AG04450 (cell line): ENCODE results near the gene FRMD4A. TPM values are rescaled to one million over a fixed set of nuclear protein-coding genes. Genes with fewer than 3 reads are reported as not detected.
"Not testable (repeated sequence)": the region's sequence is repeated elsewhere in the genome, so short reads cannot be mapped to it uniquely, and the experiment has no call there.

Experiments
- CTCF ChIA-PET: fragments of 300-600, 350-600 bp; formaldehyde crosslinking; extraction: SDS; loops from one replicate; lab custom pipeline; 2022; ENCODE audit warnings: antibody characterized with exemption, inconsistent platforms; lab: Charles Lee
- POLR2A ChIA-PET: fragments of 350-600 bp; formaldehyde crosslinking; extraction: SDS; loops from one replicate; lab custom pipeline; 2021; ENCODE audit warnings: antibody characterized with exemption, inconsistent platforms; lab: Yijun Ruan, JAX
- DNase-seq: peaks from one replicate; pipeline ENCODE4 v3.0.0-alpha.2; 2011; ENCODE audit warnings: low read depth, low spot score
- H3K27ac ChIP-seq: one replicate; pipeline ENCODE4 v1.5.1; 2012; ENCODE audit warnings: low read depth, low read length, control low read depth
- H3K27me3 ChIP-seq: one replicate; pipeline ENCODE4 v1.6.0; 2012; ENCODE audit warnings: low read length; ENCODE audit not compliant: control insufficient read depth, insufficient read depth
- H3K4me3 ChIP-seq: 2 replicates; pipeline ENCODE4 v1.5.1; 2011; ENCODE audit warnings: mild to moderate bottlenecking, low read depth, low read length, control low read depth
- H3K9me3 ChIP-seq: 2 replicates; pipeline ENCODE4 v1.5.1; 2012; ENCODE audit warnings: low read length; ENCODE audit not compliant: control insufficient read depth, insufficient read depth
- polyA plus RNA-seq: library from polyadenylated mRNA; depleted of rRNA; stranded (reverse); fragments of >200 nt; gene quantifications from 2 replicates; pipeline ENCODE4 v1.2.3, GENCODE V29; 2011
- TF ChIP-seq, protein P1 (sequence below): IDR thresholded peaks from 2 replicates; pipeline ENCODE4 v1.5.1; 2011; ENCODE audit warnings: low read depth, low read length, control low read depth, inconsistent platforms

The FRMD4A gene
- polyA plus RNA-seq, 1 experiment = 45.7 TPM

DNA sequence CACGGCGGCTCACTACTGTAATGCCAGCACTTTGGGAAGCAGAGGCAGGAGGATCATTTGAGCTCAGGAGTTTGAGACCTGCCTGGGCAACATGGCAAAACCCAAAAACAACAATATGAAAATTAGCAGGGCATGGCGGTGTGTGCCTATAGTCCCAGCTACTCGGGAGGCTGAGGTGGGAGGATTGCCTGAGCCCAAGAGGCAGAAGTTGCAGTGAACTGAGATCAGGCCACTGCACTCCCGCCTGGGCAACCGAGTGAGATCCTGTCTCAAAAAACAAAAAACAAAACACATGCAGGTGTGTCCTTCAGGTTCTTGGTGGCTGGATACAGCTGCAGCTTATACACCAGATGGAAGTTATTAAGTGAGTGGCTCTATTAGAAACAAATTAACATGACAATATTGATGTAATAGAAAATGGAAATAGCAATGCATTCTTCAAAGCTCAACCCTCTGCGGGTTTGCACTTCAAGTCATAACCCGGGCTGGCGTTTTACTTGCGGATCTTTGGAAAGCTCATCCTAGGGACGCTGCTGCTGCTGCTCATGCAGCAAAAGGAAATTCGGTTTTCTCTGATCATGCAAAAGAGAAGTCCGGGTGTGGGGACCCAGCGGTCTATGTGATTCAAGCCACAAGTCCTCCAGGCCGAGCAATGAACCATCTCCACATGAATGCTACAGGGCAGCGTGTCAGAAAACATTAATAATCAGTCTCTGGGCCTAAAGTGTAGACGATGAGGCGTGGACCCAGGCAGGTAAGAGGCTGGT is 462.0 kb downstream of the FRMD4A start:
- ChIA-PET POLR2A (no interaction called here), CTCF (no interaction called here)
- H3K27ac ChIP-seq = no peak overlapping the region
- DNase-seq = no peak
- TF ChIP-seq, protein P1, sequence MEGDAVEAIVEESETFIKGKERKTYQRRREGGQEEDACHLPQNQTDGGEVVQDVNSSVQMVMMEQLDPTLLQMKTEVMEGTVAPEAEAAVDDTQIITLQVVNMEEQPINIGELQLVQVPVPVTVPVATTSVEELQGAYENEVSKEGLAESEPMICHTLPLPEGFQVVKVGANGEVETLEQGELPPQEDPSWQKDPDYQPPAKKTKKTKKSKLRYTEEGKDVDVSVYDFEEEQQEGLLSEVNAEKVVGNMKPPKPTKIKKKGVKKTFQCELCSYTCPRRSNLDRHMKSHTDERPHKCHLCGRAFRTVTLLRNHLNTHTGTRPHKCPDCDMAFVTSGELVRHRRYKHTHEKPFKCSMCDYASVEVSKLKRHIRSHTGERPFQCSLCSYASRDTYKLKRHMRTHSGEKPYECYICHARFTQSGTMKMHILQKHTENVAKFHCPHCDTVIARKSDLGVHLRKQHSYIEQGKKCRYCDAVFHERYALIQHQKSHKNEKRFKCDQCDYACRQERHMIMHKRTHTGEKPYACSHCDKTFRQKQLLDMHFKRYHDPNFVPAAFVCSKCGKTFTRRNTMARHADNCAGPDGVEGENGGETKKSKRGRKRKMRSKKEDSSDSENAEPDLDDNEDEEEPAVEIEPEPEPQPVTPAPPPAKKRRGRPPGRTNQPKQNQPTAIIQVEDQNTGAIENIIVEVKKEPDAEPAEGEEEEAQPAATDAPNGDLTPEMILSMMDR = no peak
- H3K9me3 ChIP-seq = no peaks in the 10 kb centered on the region
- no peak overlapping the region for H3K4me3 ChIP-seq
- H3K27me3 ChIP-seq = no peaks in the 10 kb centered on the region

DNA sequence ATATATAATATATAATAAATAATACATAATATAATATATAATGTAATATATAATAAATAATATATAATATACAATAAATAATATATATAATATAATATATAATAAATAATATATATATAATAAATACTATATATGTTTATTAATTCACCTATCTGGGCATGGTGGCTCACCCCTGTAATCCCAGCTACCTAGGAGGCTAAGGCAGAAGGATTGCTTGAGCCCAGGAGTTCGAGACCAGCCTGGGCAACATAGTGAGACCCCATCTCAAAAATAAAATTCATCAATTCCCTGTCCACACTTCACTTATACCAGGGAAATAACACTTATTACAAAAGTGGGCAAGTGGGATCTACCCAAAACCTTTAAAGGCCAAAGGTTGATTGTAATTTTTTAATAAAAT is 462.9 kb downstream of the FRMD4A start:
- Histone ChIP-seq H3K9me3 (no peaks in the 10 kb centered on the region), H3K4me3 (no peak overlapping the region), H3K27me3 (no peaks in the 10 kb centered on the region), H3K27ac (no peak overlapping the region)
- TF ChIP-seq, protein P1 = no peak
- ChIA-PET POLR2A (no interaction called here), CTCF (no interaction called here)
- DNase-seq = no peak

DNA sequence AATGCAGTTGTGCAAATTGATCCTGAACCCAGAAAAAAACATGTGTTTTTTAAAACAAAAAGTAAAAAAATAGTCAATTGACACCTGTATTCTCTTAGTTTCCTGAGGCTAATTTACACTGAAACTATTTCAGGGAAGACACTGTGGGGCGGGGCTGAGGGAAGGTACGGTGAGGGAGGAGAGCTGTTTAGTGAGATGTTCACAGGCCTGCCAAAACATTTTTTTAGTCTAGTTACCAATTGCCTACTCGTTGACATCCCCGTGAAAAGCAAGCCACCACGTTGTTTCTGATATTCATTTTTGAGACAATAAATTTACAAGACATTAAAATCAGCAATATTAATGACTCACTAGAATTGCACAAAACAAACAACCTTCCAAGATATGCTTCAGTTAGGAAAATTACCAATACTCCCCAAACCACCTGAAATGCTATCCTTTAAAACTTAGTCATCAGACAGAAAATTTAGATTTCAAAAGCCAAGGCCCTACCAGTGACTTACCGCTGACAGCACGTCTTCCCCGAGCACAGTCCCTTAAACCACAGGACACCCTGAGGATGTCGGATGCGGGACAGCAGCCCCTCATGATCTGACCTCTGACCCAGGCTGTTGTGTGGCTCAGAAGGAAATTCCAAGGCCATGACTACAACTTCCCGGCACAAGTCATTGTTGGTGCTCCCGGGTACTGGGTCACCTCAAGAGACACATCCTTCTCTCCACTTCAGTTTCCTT is 464.8 kb downstream of the FRMD4A start:
- ChIA-PET CTCF (no interaction called here), POLR2A (no interaction called here)
- DNase-seq = no peak
- Histone ChIP-seq H3K4me3 (no peak overlapping the region), H3K27me3 (no peaks in the 10 kb centered on the region), H3K27ac (peak overlapping the region; percentile 63), H3K9me3 (no peaks in the 10 kb centered on the region)
- TF ChIP-seq, protein P1 = no peak

DNA sequence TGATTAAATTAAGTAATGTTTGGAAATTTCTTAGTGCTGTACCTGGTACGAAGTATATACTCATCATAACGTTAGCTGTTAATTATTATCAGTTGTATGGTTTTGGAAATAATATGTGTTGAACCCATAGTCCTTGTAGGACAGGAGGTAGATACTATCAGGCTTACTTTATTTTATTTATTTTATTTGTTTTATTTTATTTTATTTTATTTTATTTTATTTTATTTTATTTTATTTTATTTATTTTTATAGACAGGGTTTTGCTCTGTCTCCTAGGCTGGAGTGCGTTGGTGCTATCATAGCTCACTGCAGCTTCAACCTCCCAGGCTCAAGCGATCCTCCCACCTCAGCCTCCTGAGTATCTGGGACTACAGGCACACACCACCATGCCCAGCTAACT is 465.5 kb downstream of the FRMD4A start:
- CTCF ChIA-PET, H3K4me3 ChIP-seq, H3K27ac ChIP-seq, H3K27me3 ChIP-seq, POLR2A ChIA-PET, DNase-seq, H3K9me3 ChIP-seq: not testable (repeated sequence)

DNA sequence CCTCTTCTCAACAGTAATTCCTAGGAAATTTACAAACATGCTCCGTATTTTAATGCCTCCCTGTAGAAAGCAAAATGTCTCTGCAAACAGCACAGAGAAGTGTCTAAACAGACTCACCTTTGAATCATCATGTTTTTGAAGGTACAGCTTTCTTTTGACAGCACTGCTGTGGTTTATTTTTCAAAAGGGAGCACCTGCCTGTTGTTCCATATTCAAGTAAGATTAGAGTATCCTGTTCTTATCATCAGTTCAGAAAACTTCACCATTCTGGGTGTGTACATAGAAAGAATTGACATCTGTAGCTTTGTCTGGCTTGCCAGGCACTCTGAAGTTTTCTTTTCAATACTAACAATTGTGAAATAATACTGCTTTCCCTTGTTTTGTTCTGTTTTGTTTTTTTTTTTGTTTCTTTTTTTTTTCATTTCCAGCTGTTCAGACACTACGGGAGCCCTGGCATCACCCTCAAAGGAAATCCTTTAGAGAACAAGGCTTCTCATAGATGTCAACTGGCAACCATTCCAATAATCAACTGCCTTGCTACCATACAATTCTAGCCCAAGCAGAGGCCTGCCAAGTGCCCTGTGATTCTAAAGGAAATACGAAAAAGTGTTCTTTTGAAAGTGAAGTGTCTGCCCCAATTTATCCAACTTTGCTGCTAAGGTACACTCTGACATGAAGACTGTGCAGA is 468.0 kb downstream of the FRMD4A start:
- Histone ChIP-seq H3K27me3 (no peaks in the 10 kb centered on the region), H3K4me3 (no peak overlapping the region), H3K9me3 (no peaks in the 10 kb centered on the region), H3K27ac (no peak overlapping the region)
- no peak for DNase-seq
- CTCF ChIA-PET = no interaction called here
- TF ChIP-seq, protein P1 = no peak
- POLR2A ChIA-PET = no interaction called here
